ENCODE measurements around the gene CCDC30. TPM values are rescaled to one million over a fixed set of nuclear protein-coding genes. Genes with fewer than 3 reads are reported as not detected.

The CCDC30 gene
- total RNA-seq (2013): 2.8 TPM
- 1 to 10 TPM in 2 of 3 donors, under 1 TPM in 1; 0.95 to 1.5 (median 1.2) TPM for polyA plus RNA-seq
- 0.28 and 0.32 TPM in 2 replicates for polyA minus RNA-seq
- total RNA-seq: 1.4 to 11.2 (median 2.3) reads per million in 11 experiments

DNA sequence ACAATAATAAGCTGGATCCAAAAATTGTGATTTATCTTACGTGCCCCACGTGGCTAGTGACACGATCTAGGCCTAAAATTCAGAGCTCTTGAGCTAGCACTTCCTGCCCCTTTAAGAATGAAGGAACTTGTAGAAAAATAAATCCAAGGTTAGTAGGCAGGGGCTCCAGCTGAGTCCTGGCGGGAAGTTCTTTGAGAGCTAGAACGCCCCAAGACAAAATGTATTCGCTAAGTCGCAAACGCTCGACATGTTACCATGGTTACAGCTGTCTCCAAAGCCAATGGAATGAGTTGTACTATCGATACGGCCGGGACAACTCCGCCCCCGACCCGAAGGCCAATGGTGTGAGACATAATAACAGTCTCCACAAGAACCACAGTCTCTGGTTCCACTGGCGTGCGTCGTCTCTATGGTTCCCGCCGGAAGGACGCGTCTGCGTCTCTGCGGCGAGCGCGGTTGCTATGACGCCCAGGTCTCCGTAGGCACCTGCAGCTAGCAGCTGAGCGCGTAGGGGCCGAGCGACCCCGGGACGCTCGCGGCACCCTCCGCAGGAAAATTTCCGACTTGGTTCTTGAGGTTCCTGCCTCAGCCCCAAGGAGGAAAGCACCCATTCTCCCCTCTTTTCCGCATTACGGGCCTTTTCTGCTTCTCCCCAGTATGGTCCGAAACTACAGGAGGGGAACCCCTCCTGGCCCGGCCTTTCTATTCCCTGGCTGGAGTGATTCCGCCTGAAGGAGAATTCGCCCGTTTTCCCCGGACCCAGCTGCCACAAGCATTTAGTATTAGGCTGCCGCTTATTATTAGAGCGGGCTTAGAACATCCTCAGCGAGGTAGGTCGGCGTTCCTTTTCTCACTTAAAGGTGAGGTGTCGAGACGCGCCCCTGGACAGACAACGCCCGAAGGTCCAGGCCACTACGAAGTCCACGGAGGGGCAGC is at the start of gene CCDC30:
CCDC30 (plus strand) TSS at position 459 of the 936 bp plus-strand sequence. CDS start 17,266 bp downstream, outside the sequence.
- intact Hi-C loops (cut with micrococcal nuclease): loop anchor here (10.0 kb wide), 2 partner anchors 128 to 302 kb away; partner anchors contain the start of genes C1orf50 (in 1 of the 2), FOXJ3 (in 1 of the 2) and P3H1 (in 1 of the 2)
- Histone ChIP-seq H3K4me2 (replicated peaks; ENCODE audit: extremely low read depth, low read length, poor library complexity, severe bottlenecking) (peak within 1 kb of the TSS; percentile 78), H3K4me3 (replicated peaks in 1 of 3; ENCODE audit: low read depth in 2 of 3, low read length in 3 of 3) (peak within 1 kb of the TSS; percentile 37 to 73 (median 68)), H3K9me3 (replicated peaks in 1 of 2; ENCODE audit: control insufficient read depth in 1 of 2, insufficient read depth in 1 of 2, low read length in 2 of 2) (no peaks in the 10 kb centered on the region), H4K20me1 (ENCODE audit: insufficient read depth, low read length) (no peaks in the 10 kb centered on the region), H3K36me3 (replicated peaks in 1 of 2; ENCODE audit: control insufficient read depth in 1 of 2, insufficient read depth in 2 of 2, low read length in 2 of 2) (peaks cover 25 to 36% of the 10 kb centered on the region in 2 donors), H3K4me1 (ENCODE audit: control insufficient read depth in 1 of 2, insufficient read depth in 2 of 2, low read length in 2 of 2) (peaks cover 16 to 18% of the 10 kb centered on the region in 2 donors), H3K79me2 (ENCODE audit: insufficient read depth, low read length) (peaks cover 7% of the 10 kb centered on the region), H3K27ac (ENCODE audit: low read depth in 1 of 2, low read length in 2 of 2) (peak within 1 kb of the TSS; percentile 20 to 34), H3K9ac (ENCODE audit: insufficient read depth, low read length, poor library complexity, severe bottlenecking) (no peak within 1 kb of the TSS), H2AFZ (ENCODE audit: insufficient read depth, low read depth, low read length, poor library complexity, severe bottlenecking) (peak within 1 kb of the TSS; percentile 69), H3K27me3 (ENCODE audit: control insufficient read depth in 2 of 2, insufficient read depth in 2 of 2, low read length in 2 of 2) (no peaks in the 10 kb centered on the region)
- 1% methylated on average over 57 of the region's 59 CpGs for WGBS (ENCODE audit: insufficient coverage)
- H3K4me3 Mint-ChIP-seq: peak within 1 kb of the TSS; percentile 83 to 91
- peaks cover 35 to 41% of the 10 kb centered on the region in 2 donors for H3K36me3 Mint-ChIP-seq
- peaks cover 0 to 2% (median 1%) of the 10 kb centered on the region in 3 donors for H3K27me3 Mint-ChIP-seq (ENCODE audit: low read depth in 3 of 3)
- H3K9me3 Mint-ChIP-seq: no peaks in the 10 kb centered on the region
- H3K4me1 Mint-ChIP-seq: peaks cover 28% of the 10 kb centered on the region
- DNase-seq: peak; percentile 89 to 95 (median 94)
- peak within 1 kb of the TSS in 6 of 7 donors; percentile 68 to 85 (median 82) for H3K27ac Mint-ChIP-seq
- TF ChIP-seq CTCF (IDR thresholded peaks at IDR 0.05): no peak
